ENCODE measurements around the gene MBD6. TPM values are rescaled to one million over a fixed set of nuclear protein-coding genes. Genes with fewer than 3 reads are reported as not detected.
A peak's percentile ranks its signal among the peaks of the same experiment; 100 is the strongest.

MBD6 gene
- total and polyA plus RNA-seq, 2 of the 13 experiments (the other 11 are each of a cell fraction or from before 2014, with no cell fraction given): 4.1 to 5.9 TPM

- TF ChIP-seq HIC2 (CRISPR knock-in tag; IDR thresholded peaks at IDR 0.05; ENCODE audit: low read depth): no peak
- TF ChIP-seq ZNF710 (CRISPR knock-in tag; IDR thresholded peaks at IDR 0.05; ENCODE audit: borderline replicate concordance): peak; percentile 57; the same call in 1 of the 2 replicates
- TF ChIP-seq ZNF574 (CRISPR knock-in tag; IDR thresholded peaks at IDR 0.05): peak; percentile 75
- 0 out of 2 replicates have a peak, but pooled peaks have one; percentile 22 for TF ChIP-seq KDM5A (IDR thresholded peaks at IDR 0.05; ENCODE audit: borderline replicate concordance, low read length)
- TF ChIP-seq NCOA2 (CRISPR knock-in tag; IDR thresholded peaks at IDR 0.05): peak; percentile 55; the same call in 1 of the 2 replicates
- peak; percentile 24; the same call in 1 of the 2 replicates for TF ChIP-seq ZNF629 (CRISPR knock-in tag; conservative IDR thresholded peaks at IDR 0.05)
- TF ChIP-seq POGZ (CRISPR knock-in tag; IDR thresholded peaks at IDR 0.05): peak; percentile 67
- 0 out of 4 replicates have a peak, but pooled peaks have one; percentile 6 to 19 for TF ChIP-seq NR2F1 (CRISPR knock-in tag; IDR thresholded peaks at IDR 0.05)
- no peak for TF ChIP-seq GRHL1 (CRISPR knock-in tag; conservative IDR thresholded peaks at IDR 0.05)
- TF ChIP-seq DMAP1 (CRISPR knock-in tag; IDR thresholded peaks at IDR 0.05): peak; percentile 36; the same call in 1 of the 2 replicates
- peak; percentile 87 for TF ChIP-seq HNF4G (IDR thresholded peaks at IDR 0.05; ENCODE audit: borderline replicate concordance, low read depth, low read length)
- TF ChIP-seq HNF4G (CRISPR knock-in tag; IDR thresholded peaks at IDR 0.05; ENCODE audit: borderline replicate concordance, low read depth): peak; percentile 55; the same call in 1 of the 2 replicates
- TF ChIP-seq, protein P1, sequence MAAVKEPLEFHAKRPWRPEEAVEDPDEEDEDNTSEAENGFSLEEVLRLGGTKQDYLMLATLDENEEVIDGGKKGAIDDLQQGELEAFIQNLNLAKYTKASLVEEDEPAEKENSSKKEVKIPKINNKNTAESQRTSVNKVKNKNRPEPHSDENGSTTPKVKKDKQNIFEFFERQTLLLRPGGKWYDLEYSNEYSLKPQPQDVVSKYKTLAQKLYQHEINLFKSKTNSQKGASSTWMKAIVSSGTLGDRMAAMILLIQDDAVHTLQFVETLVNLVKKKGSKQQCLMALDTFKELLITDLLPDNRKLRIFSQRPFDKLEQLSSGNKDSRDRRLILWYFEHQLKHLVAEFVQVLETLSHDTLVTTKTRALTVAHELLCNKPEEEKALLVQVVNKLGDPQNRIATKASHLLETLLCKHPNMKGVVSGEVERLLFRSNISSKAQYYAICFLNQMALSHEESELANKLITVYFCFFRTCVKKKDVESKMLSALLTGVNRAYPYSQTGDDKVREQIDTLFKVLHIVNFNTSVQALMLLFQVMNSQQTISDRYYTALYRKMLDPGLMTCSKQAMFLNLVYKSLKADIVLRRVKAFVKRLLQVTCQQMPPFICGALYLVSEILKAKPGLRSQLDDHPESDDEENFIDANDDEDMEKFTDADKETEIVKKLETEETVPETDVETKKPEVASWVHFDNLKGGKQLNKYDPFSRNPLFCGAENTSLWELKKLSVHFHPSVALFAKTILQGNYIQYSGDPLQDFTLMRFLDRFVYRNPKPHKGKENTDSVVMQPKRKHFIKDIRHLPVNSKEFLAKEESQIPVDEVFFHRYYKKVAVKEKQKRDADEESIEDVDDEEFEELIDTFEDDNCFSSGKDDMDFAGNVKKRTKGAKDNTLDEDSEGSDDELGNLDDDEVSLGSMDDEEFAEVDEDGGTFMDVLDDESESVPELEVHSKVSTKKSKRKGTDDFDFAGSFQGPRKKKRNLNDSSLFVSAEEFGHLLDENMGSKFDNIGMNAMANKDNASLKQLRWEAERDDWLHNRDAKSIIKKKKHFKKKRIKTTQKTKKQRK (IDR thresholded peaks at IDR 0.05; ENCODE audit: low read length): no peak
- no peak for TF ChIP-seq ZBTB14 (CRISPR knock-in tag; IDR thresholded peaks at IDR 0.05)
These were observed 53.4 kb downstream of the MBD6 start (continued) for GRCh38 chr12:57575771-57576612.

All from HepG2 (cell line).